NB4 (cell line): ENCODE measurements around the gene OR2T27.
"Not testable (repeated sequence)": the region's sequence is repeated elsewhere in the genome, so short reads cannot be mapped to it uniquely, and the experiment has no call there.

ENCODE experiments used
- DNase-seq: peaks from one replicate; pipeline ENCODE4 v3.0.0; 2010; ENCODE audit warnings: low read depth
- H3K4me3 ChIP-seq: one replicate; pipeline ENCODE4 v1.5.1; 2011; ENCODE audit warnings: mild to moderate bottlenecking, low read depth, low read length, moderate library complexity
- MAX ChIP-seq: IDR thresholded peaks from 2 replicates; pipeline ENCODE4 v1.6.1; 2011; ENCODE audit warnings: low read depth, low read length
- MYC ChIP-seq: IDR thresholded peaks from 2 replicates; pipeline ENCODE4 v1.6.1; 2011; ENCODE audit warnings: low read depth, low read length
- POLR2A ChIP-seq: IDR thresholded peaks from 2 replicates; pipeline ENCODE4 v1.6.1; 2011; ENCODE audit warnings: mild to moderate bottlenecking; ENCODE audit not compliant: insufficient read length; ENCODE audit errors: extremely low read depth
- TF ChIP-seq, protein P1 (sequence below): IDR thresholded peaks from one replicate; pipeline ENCODE4 v1.5.1; 2012; ENCODE audit warnings: low read depth, low read length

Gene OR2T27

GRCh38 chr1:248681651-248682050 is 26.3 kb upstream of the OR2T27 start:
- DNase-seq = no peak
- TF ChIP-seq, protein P1, sequence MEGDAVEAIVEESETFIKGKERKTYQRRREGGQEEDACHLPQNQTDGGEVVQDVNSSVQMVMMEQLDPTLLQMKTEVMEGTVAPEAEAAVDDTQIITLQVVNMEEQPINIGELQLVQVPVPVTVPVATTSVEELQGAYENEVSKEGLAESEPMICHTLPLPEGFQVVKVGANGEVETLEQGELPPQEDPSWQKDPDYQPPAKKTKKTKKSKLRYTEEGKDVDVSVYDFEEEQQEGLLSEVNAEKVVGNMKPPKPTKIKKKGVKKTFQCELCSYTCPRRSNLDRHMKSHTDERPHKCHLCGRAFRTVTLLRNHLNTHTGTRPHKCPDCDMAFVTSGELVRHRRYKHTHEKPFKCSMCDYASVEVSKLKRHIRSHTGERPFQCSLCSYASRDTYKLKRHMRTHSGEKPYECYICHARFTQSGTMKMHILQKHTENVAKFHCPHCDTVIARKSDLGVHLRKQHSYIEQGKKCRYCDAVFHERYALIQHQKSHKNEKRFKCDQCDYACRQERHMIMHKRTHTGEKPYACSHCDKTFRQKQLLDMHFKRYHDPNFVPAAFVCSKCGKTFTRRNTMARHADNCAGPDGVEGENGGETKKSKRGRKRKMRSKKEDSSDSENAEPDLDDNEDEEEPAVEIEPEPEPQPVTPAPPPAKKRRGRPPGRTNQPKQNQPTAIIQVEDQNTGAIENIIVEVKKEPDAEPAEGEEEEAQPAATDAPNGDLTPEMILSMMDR = no peak
- H3K4me3 ChIP-seq = no peak overlapping the region

GRCh38 chr1:248670003-248670402 is 14.7 kb upstream of the OR2T27 start:
- H3K4me3 ChIP-seq = no peak overlapping the region
- no peak for DNase-seq
- no peak for TF ChIP-seq POLR2A
- TF ChIP-seq MAX = no peak
- TF ChIP-seq, protein P1 = no peak
- no peak for TF ChIP-seq MYC

DNA sequence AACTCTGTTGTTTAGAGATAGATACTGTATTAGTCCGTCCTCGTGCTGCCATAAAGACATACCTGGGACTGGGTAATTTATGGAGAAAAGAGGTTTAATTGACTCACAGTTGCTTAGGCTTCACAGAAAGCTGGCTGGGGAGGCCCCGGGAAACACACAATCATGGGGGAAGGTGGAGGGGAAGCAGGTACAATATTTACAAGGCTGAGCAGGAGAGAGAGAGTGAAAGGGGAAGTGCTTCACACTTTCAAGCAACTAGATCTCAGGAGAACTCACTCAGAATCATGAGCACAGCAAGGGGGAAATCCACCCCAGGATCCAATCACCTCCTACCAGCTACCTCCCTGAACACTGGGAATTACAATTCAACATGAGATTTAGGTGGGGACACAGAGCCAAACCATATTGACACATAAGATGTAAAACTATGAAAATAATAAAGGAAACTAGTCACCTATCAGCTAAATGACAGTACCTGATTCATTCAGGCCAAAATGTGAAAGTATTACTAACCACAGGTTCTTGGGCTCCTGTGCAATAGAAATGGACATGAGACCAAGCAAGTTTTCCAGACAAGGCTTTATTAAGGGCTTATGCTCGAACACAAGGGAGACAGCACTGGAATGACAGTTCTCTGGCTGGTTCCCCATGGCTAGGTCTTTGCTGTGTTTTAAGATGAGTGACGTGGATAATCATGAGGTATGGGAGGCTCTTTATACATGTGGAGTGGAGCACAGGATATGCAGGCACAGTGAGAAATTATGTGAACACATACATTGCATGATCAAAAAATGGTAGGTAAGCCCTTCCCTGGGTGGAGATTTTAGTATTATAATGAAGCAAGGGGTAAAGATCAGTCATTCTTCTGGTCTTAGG is 8.4 kb upstream of the OR2T27 start:
- H3K4me3 ChIP-seq, DNase-seq: not testable (repeated sequence)

- not testable (repeated sequence) for H3K4me3 ChIP-seq, DNase-seq
Observed at GRCh38 chr1:248656797-248657196, 1.5 kb upstream of the OR2T27 start.

- H3K4me3 ChIP-seq, DNase-seq: not testable (repeated sequence)
Observed at GRCh38 chr1:248648770-248649536, 6.4 kb downstream of the OR2T27 start.

DNA sequence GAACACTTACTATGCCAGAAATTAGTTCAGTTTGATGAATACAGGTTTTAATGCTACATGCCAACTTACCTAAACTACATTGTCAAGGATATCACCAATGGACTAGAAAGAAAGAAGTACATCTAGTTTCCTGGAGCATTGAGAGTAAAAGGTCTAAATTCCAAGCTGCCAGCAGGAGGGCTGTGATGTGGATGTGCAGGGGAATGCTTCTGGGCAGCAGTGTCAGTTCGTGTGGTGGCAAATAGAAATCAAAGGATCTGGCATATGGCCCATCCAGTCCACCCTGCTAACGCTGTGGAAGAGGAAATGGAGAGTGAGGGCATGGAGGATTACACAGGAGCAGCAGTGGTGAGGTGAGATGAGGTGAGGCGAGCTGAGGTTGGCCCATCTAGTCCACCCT is 10.2 kb downstream of the OR2T27 start, which contains the start of gene OR2T35:
Gene OR2T35 (minus strand): TSS at position 101 of the 400 bp plus-strand sequence. CDS start 6,020 bp downstream, outside the sequence.
- H3K4me3 ChIP-seq = not testable (repeated sequence)

DNA sequence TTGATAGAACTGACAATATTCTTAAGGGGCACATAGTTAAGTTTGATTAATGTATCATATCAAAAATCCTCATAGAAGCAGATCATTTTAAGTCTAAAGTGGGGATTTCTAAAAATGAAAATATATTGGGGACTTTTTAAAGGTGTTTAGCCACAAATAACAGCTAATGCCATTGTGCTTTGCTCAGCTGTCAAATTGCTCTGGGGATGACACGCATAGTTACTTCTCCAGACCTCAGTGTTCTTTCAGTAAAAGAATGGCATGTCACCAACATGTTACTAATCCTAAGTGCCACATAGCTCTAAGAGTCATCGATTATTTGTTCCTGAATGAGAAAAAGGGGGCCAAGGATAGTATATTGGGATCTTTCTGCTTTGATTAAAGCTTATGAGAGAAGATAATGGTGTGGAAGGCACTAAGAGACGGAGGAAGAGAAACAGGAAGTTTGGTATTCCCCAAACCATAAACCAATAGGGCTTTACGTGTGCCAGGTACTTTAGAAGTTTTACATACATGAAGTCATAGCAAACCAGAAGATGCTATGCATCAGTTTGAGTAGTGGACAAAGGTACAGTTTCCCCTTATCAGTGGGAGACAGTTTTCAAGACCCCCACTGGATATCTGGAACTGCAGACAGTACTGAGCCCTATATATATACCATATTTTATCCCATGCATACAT is 12.2 kb downstream of the OR2T27 start:
- H3K4me3 ChIP-seq, DNase-seq: not testable (repeated sequence)

More for the DNA sequence above, 10.2 kb downstream of the OR2T27 start, which contains the start of gene OR2T35:
- DNase-seq = not testable (repeated sequence)

- DNase-seq, H3K4me3 ChIP-seq: not testable (repeated sequence)
Observed at GRCh38 chr1:248641583-248641982, 13.7 kb downstream of the OR2T27 start.

DNA sequence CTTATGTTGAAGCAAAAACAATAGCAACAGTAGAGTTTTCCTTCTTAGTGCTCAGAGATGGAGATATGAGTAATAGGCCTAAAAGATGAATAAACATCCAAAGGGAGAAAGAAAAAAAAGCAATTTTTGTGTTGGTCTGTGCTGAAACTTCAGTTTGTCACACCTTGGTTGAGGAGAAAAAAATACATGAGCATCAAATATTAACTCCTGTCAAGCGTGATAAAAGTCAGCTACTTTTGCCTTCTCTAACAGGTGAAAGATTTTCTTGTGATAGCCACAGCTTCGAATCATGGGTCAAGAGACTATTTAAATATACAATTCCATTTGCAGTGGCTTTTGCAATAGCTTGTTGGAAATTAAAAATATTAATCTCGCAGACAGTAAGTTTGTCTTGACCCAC is 14.4 kb downstream of the OR2T27 start:
- DNase-seq, H3K4me3 ChIP-seq: not testable (repeated sequence)

DNA sequence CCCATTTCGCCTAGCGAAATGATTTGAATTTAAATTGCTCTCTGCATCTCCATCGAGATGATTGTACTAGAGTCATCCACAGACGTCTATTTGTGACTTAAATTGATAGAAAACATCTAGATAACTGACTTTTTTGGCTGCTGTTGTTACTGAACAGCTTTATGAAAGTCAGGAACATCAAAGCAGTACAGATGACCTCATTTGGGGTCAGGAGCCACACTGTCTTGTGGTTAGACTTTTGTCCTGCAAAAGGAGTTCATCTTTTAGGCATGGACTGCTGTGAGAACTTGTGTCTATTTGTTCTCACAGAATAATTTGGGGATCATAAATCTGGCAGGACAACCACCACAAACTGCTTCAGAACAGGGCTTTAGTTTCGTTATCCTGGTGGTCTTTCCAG is 15.7 kb downstream of the OR2T27 start:
- not testable (repeated sequence) for H3K4me3 ChIP-seq, DNase-seq

DNA sequence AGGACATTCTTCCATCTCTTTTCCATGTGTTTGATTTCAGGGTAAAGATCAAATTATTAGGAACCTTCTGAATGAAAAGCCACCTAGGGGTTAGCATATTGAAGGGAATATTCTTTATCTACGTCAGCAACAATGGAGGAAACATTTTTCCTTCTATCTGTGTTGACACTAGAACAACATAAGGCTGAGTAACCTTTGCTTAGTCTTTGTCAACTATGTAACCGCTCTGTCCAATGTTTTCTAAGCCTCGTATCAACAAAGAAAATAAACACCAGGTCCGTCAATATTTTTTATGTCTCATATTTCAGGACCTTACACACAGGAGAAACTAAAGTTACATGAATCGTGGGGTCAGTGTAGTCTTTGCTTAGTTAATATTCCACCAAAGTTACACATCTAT is 18.7 kb downstream of the OR2T27 start:
- DNase-seq, H3K4me3 ChIP-seq: not testable (repeated sequence)

GRCh38 chr1:248634991-248635390 is 20.3 kb downstream of the OR2T27 start, which contains the start of gene OR2T11:
TSS of gene OR2T11 (minus strand) at chr1:248635091. CDS start at chr1:248627128, 7,963 bp downstream.
- DNase-seq = not testable (repeated sequence)

More at GRCh38 chr1:248634991-248635390, 20.3 kb downstream of the OR2T27 start, which contains the start of gene OR2T11:
- not testable (repeated sequence) for H3K4me3 ChIP-seq
